RWPE1 (cell line): Measurements from ENCODE around the gene TMEM35A.
"Not testable (repeated sequence)": the region's sequence is repeated elsewhere in the genome, so short reads cannot be mapped to it uniquely, and the experiment has no call there.

ENCODE experiments used
- CTCF ChIA-PET: fragments of 350-600 bp; sonication (Branson Sonifier 250); formaldehyde crosslinking; extraction: SDS; loops from one replicate; lab custom pipeline; 2021; lab: Yijun Ruan, JAX
- POLR2A ChIA-PET: fragments of 400-600 bp; formaldehyde crosslinking; extraction: SDS; loops from one replicate; lab custom pipeline; 2020; ENCODE audit warnings: antibody characterized with exemption; ENCODE audit not compliant: low non-redundant PET; lab: Yijun Ruan, JAX
- DNase-seq: peaks from one replicate; pipeline ENCODE4 v3.0.0; 2012; ENCODE audit warnings: low spot score
- H3K27ac ChIP-seq: fragments of 450-650 bp; 2 replicates; pipeline ENCODE4 v1.5.1; 2017
- CTCF ChIP-seq: fragments of 450-650 bp; conservative IDR thresholded peaks from 2 replicates; pipeline ENCODE4 v1.5.1; 2017; ENCODE audit warnings: low read depth, mild to moderate bottlenecking

TMEM35A gene

GRCh38 chrX:101078716-101079598 lies at the start of gene TMEM35A:
TMEM35A (plus strand) TSS chrX:101078879; CDS start chrX:101079003, 124 bp downstream.
- ChIA-PET POLR2A (no interaction called here), CTCF (no interaction called here)
- H3K27ac ChIP-seq: no peak within 1 kb of the TSS
- TF ChIP-seq CTCF: no peak
- DNase-seq: no peak

GRCh38 chrX:101029665-101030064 lies 49.0 kb upstream of the TMEM35A start:
- H3K27ac ChIP-seq: no peak overlapping the region
- DNase-seq: no peak
- ChIA-PET POLR2A (no interaction called here), CTCF (no interaction called here)
- no peak for TF ChIP-seq CTCF

- CTCF ChIA-PET: no interaction called here
- TF ChIP-seq CTCF: no peak
- no peak overlapping the region for H3K27ac ChIP-seq
- DNase-seq: no peak
- POLR2A ChIA-PET: no interaction called here
Observed at GRCh38 chrX:101037231-101037630, 41.4 kb upstream of the TMEM35A start.

GRCh38 chrX:101040197-101040596 lies 38.5 kb upstream of the TMEM35A start:
- CTCF ChIA-PET: no interaction called here

GRCh38 chrX:101051153-101051548 lies 27.5 kb upstream of the TMEM35A start:
- CTCF ChIA-PET: no interaction called here
- no peak for TF ChIP-seq CTCF
- POLR2A ChIA-PET: no interaction called here
- DNase-seq: peak; percentile 0
- peak overlapping the region; percentile 87 for H3K27ac ChIP-seq

More at GRCh38 chrX:101040197-101040596, 38.5 kb upstream of the TMEM35A start:
- no peak for TF ChIP-seq CTCF
- H3K27ac ChIP-seq: no peak overlapping the region
- DNase-seq: no peak
- POLR2A ChIA-PET: no interaction called here

GRCh38 chrX:101051549-101052302 lies 27.0 kb upstream of the TMEM35A start, which contains the start of gene TRMT2B:
TRMT2B (minus strand) TSS chrX:101052111; CDS start chrX:101042289, 9,822 bp downstream.
- TF ChIP-seq CTCF: no peak
- DNase-seq: peak; percentile 75
- POLR2A ChIA-PET: no interaction called here
- peak within 1 kb of the TSS; percentile 87 for H3K27ac ChIP-seq
- CTCF ChIA-PET: no interaction called here

- DNase-seq, POLR2A ChIA-PET, CTCF ChIA-PET, H3K27ac ChIP-seq: not testable (repeated sequence)
Observed at GRCh38 chrX:101056551-101056950, 22.1 kb upstream of the TMEM35A start.
